Testis (tissue), 2 donors: ENCODE measurements around the gene MYBBP1A.

ENCODE experiments used
- CTCF ChIP-seq, 3 experiments: fragments of 450-650 bp in 2 of 3; fragments of 200-600 bp in 1 of 3; sonication (generic) in 1 of 3; IDR thresholded peaks; one replicate each; pipeline ENCODE4 v1.5.1; 2016 to 2019; ENCODE audit warnings: antibody characterized with exemption in 3 of 3, mild to moderate bottlenecking in 2 of 3, moderate library complexity in 1 of 3
- POLR2A ChIP-seq: fragments of 450-650 bp; IDR thresholded peaks from one replicate; pipeline ENCODE4 v1.6.1; 2017; ENCODE audit warnings: antibody characterized with exemption, mild to moderate bottlenecking, moderate library complexity

GRCh38 chr17:4600563-4600962 is 45.4 kb upstream of the MYBBP1A start:
- TF ChIP-seq CTCF (IDR thresholded peaks at IDR 0.05) (no peak), POLR2A (no peak)
